Sigmoid colon (tissue), 4 donors: Measurements from ENCODE around the gene ADGRV1.

ENCODE experiments used
- CTCF ChIP-seq, 4 experiments: fragments of 450-650 bp in 3 of 4; fragments of 200-600 bp in 1 of 4; IDR thresholded peaks; one replicate each; pipeline ENCODE4 v1.5.1; 2016 to 2019; ENCODE audit warnings: antibody characterized with exemption in 4 of 4, mild to moderate bottlenecking in 3 of 4, moderate library complexity in 2 of 4
- EP300 ChIP-seq, 4 donors: sonication (generic); formaldehyde crosslinking; IDR thresholded peaks; one replicate each; pipeline ENCODE4 v1.6.1; 2017; ENCODE audit warnings: antibody characterized with exemption in 4 of 4
- POLR2A ChIP-seq, 2 donors: fragments of 450-650 bp; IDR thresholded peaks; one replicate each; pipeline ENCODE4 v1.6.1; 2016; ENCODE audit warnings: antibody characterized with exemption in 2 of 2, mild to moderate bottlenecking in 2 of 2, moderate library complexity in 2 of 2

DNA sequence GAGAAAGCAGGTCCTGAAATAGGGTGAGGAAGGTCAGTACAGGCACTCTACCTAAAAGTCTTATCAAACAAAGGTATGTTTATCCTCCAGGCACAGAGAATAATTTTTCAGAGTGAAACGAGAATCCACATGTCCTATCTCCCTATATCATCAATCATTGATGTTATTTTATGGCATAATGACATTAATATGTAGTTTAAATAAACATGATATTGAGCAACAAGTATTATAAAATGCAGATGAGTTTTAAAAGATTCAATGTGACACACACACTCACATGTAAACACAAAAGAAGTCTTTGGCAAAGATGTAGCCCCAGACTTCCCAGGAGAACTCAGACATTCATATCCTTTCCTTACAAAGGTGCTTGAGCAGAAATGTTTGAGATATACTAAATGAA is 389.1 kb downstream of the ADGRV1 start:
- TF ChIP-seq CTCF (IDR thresholded peaks at IDR 0.05) (no peak), POLR2A (IDR thresholded peaks at IDR 0.05) (no peak), EP300 (IDR thresholded peaks at IDR 0.05) (no peak)
